ENCODE measurements around the gene WDR36.

The WDR36 gene

GRCh38 chr5:111066261-111066938 lies 25.7 kb upstream of the WDR36 start:
- H3K4me3 ChIP-seq (ENCODE audit: low read length): no peak overlapping the region
- TF ChIP-seq CTCF (conservative IDR thresholded peaks at IDR 0.05; ENCODE audit: low read depth, low read length): no peak
- no peak for DNase-seq (ENCODE audit: low read depth)

- no peak overlapping the region for H3K4me3 ChIP-seq (ENCODE audit: low read length)
- TF ChIP-seq CTCF (conservative IDR thresholded peaks at IDR 0.05; ENCODE audit: low read depth, low read length): no peak
- DNase-seq (ENCODE audit: low read depth): no peak
Measured at GRCh38 chr5:111068213-111068612, 23.9 kb upstream of the WDR36 start.

GRCh38 chr5:111069839-111070238 lies 22.3 kb upstream of the WDR36 start:
- no peak for TF ChIP-seq CTCF (conservative IDR thresholded peaks at IDR 0.05; ENCODE audit: low read depth, low read length)
- peak overlapping the region; percentile 46 for H3K4me3 ChIP-seq (ENCODE audit: low read length)
- peak; percentile 30 for DNase-seq (ENCODE audit: low read depth)

GRCh38 chr5:111070272-111071134 lies 21.6 kb upstream of the WDR36 start:
- TF ChIP-seq CTCF (conservative IDR thresholded peaks at IDR 0.05; ENCODE audit: low read depth, low read length): peak; percentile 18
- no peak for DNase-seq (ENCODE audit: low read depth)
- H3K4me3 ChIP-seq (ENCODE audit: low read length): peak overlapping the region; percentile 46

GRCh38 chr5:111071413-111071812 lies 20.7 kb upstream of the WDR36 start, which contains the start of gene TSLP:
Gene TSLP, plus strand, starts transcription at chr5:111071713. Its CDS starts 178 bp downstream, at chr5:111071891.
- TF ChIP-seq CTCF (conservative IDR thresholded peaks at IDR 0.05; ENCODE audit: low read depth, low read length): no peak
- no peak for DNase-seq (ENCODE audit: low read depth)
- H3K4me3 ChIP-seq (ENCODE audit: low read length): peak within 1 kb of the TSS; percentile 46

- no peak for DNase-seq (ENCODE audit: low read depth)
- TF ChIP-seq CTCF (conservative IDR thresholded peaks at IDR 0.05; ENCODE audit: low read depth, low read length): peak; percentile 5
- H3K4me3 ChIP-seq (ENCODE audit: low read length): peak overlapping the region; percentile 63
Measured at GRCh38 chr5:111072949-111073682, 19.0 kb upstream of the WDR36 start.

Measured in retinal pigment epithelial cell (primary cell).